ENCODE results near the gene REC114.

REC114 gene

GRCh38 chr15:73440571-73440970 lies 2.4 kb upstream of the REC114 start:
- TF ChIP-seq CTCF (IDR thresholded peaks at IDR 0.05) = no peak

- no peak for TF ChIP-seq CTCF (IDR thresholded peaks at IDR 0.05)
Observed at GRCh38 chr15:73442421-73442820, 543 bp upstream of the REC114 start.

- no peak for TF ChIP-seq CTCF (IDR thresholded peaks at IDR 0.05)
Observed at GRCh38 chr15:73454096-73454495, 11.1 kb downstream of the REC114 start.

GRCh38 chr15:73455876-73456275 lies 12.9 kb downstream of the REC114 start:
- TF ChIP-seq CTCF (IDR thresholded peaks at IDR 0.05) = no peak

- TF ChIP-seq CTCF (IDR thresholded peaks at IDR 0.05) = no peak
Observed at GRCh38 chr15:73457334-73457733, 14.4 kb downstream of the REC114 start.

GRCh38 chr15:73460662-73461061 lies 17.7 kb downstream of the REC114 start:
- TF ChIP-seq CTCF (IDR thresholded peaks at IDR 0.05) = no peak

- TF ChIP-seq CTCF (IDR thresholded peaks at IDR 0.05) = peak; percentile 11; the same call in 1 of the 2 replicates
Observed at GRCh38 chr15:73464602-73465001, 21.6 kb downstream of the REC114 start.

- TF ChIP-seq CTCF (IDR thresholded peaks at IDR 0.05) = no peak
Observed at GRCh38 chr15:73467758-73468157, 24.8 kb downstream of the REC114 start.

All from LNCAP (cell line).